Right kidney (tissue), 1 donor: Measurements from ENCODE around the gene OAS3.
"Not testable (repeated sequence)": the region's sequence is repeated elsewhere in the genome, so short reads cannot be mapped to it uniquely, and the experiment has no call there.

Source experiments
- DNase-seq: peaks from one replicate; pipeline ENCODE4 v3.0.0-alpha.2; 2016

Gene OAS3

GRCh38 chr12:112980491-112981158 lies 42.4 kb downstream of the OAS3 start:
- no peak for DNase-seq

- no peak for DNase-seq
These were observed 47.5 kb downstream of the OAS3 start for GRCh38 chr12:112985642-112986290.

- no peak for DNase-seq
These were observed 48.1 kb downstream of the OAS3 start for GRCh38 chr12:112986291-112986800.

- DNase-seq: no peak
These were observed 49.3 kb downstream of the OAS3 start for GRCh38 chr12:112987561-112987960.

GRCh38 chr12:112988224-112988623 lies 50.0 kb downstream of the OAS3 start:
- no peak for DNase-seq

- not testable (repeated sequence) for DNase-seq
These were observed 50.6 kb downstream of the OAS3 start for GRCh38 chr12:112988823-112989385.

- DNase-seq: no peak
These were observed 51.5 kb downstream of the OAS3 start for GRCh38 chr12:112989806-112990205.

- peak; percentile 33 for DNase-seq
These were observed 54.5 kb downstream of the OAS3 start for GRCh38 chr12:112992541-112993398.

GRCh38 chr12:112995008-112995407 lies 56.7 kb downstream of the OAS3 start:
- DNase-seq: no peak

- DNase-seq: no peak
These were observed 58.2 kb downstream of the OAS3 start for GRCh38 chr12:112996501-112996900.

GRCh38 chr12:112997506-112997905 lies 59.2 kb downstream of the OAS3 start:
- no peak for DNase-seq

- DNase-seq: no peak
These were observed 60.9 kb downstream of the OAS3 start for GRCh38 chr12:112998987-112999767.

GRCh38 chr12:113000433-113000832 lies 62.2 kb downstream of the OAS3 start:
- no peak for DNase-seq

- no peak for DNase-seq
These were observed 63.9 kb downstream of the OAS3 start for GRCh38 chr12:113002155-113002554.

GRCh38 chr12:113002676-113003075 lies 64.4 kb downstream of the OAS3 start:
- no peak for DNase-seq

- DNase-seq: no peak
These were observed 65.4 kb downstream of the OAS3 start for GRCh38 chr12:113003636-113004035.

GRCh38 chr12:113005762-113006161 lies 67.5 kb downstream of the OAS3 start:
- no peak for DNase-seq

- DNase-seq: no peak
These were observed 67.9 kb downstream of the OAS3 start for GRCh38 chr12:113006206-113006605.

GRCh38 chr12:113006641-113007040 lies 68.4 kb downstream of the OAS3 start:
- no peak for DNase-seq

GRCh38 chr12:113007166-113007565 lies 68.9 kb downstream of the OAS3 start:
- no peak for DNase-seq

GRCh38 chr12:113010701-113011100 lies 72.4 kb downstream of the OAS3 start:
- no peak for DNase-seq

- no peak for DNase-seq
These were observed 76.3 kb downstream of the OAS3 start for GRCh38 chr12:113014565-113014964.
